ENCODE results near the gene ACAN. TPM values are rescaled to one million over a fixed set of nuclear protein-coding genes. Genes with fewer than 3 reads are reported as not detected.

The ACAN gene
- polyA plus RNA-seq, 1 donor: 4.5 TPM

DNA sequence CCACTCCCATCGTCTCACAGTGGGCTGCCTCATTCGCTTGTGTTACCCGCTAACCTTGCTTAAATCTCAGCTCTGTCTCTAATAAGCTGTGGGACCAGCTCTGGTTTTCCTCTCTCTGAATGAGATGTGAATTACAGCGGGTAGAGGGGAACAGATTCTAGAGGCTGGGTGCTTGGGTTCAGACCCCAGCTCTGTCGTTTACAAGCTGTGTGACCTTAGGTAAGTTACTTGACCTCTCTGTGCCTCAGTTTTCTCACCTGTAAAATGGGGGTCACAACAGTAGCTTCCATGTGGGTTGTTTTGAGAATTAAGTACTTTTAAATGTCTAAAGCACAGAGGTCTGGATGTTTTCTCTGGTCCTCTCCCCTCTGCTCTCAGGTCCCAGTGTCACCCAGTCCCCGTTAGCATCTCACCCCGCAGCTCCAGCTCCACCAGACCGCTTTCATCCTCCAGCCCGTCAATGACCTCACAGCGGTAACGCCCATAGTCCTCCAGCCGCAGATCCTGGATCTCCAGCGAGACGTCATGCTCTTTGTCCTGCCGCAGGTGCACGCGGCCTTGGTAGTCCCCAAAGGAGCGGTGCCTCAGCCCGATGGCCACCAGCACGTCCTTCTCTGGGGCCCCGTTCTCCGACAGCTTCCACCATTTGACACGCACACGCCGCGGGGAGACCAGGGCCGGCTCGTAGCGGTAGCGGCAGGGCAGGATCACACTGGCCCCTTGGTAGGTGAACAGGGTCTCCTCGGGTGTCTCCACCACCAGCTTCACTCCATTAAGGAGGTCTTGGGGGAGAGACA lies 77.9 kb downstream of the ACAN start:
- DNase-seq: no peak

DNA sequence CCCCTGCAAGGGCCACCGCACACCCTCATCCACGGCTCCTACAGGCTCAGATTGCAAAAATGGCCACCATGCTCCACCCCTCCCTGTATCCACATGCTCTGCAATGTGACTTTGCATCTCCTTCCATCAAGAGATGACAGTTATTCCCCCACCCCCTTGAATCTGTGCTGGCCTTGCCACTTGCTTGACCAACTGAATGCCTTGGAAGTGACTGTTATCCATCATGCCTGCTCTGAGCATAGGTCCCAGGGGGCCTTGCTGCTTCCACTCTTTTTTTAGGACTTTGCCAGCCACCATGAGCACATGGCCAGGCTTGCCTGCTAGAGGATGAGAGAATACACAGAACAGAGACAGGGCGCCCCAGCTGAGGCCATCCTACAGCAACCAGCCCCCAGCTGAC lies 78.5 kb downstream of the ACAN start:
- DNase-seq: no peak

GRCh38 chr15:88882785-88883184 lies 79.5 kb downstream of the ACAN start:
- DNase-seq: no peak

- DNase-seq: no peak
Measured at GRCh38 chr15:88887068-88887580, 83.9 kb downstream of the ACAN start.

DNA sequence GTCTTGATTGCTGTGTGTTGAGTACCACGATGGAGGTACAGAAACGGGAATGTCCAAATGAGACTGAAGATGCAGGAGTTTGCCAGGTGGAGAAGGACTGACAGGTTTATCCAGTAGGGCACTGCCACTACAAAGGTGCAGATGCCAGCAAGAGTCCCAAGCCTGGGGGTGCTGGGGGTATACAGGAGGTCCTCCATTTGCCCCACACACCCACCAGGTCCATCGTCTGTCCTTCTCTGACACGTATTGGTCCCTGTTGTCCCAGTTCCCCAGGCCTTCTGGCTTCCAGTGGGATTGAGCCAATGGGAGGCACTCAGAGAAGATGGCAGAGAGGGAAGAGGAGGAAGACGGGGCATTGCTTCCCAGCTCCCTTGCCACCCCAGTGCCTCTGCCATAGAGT lies 85.5 kb downstream of the ACAN start:
- DNase-seq: no peak

- no peak for DNase-seq
Measured at GRCh38 chr15:88890495-88890894, 87.3 kb downstream of the ACAN start.

DNA sequence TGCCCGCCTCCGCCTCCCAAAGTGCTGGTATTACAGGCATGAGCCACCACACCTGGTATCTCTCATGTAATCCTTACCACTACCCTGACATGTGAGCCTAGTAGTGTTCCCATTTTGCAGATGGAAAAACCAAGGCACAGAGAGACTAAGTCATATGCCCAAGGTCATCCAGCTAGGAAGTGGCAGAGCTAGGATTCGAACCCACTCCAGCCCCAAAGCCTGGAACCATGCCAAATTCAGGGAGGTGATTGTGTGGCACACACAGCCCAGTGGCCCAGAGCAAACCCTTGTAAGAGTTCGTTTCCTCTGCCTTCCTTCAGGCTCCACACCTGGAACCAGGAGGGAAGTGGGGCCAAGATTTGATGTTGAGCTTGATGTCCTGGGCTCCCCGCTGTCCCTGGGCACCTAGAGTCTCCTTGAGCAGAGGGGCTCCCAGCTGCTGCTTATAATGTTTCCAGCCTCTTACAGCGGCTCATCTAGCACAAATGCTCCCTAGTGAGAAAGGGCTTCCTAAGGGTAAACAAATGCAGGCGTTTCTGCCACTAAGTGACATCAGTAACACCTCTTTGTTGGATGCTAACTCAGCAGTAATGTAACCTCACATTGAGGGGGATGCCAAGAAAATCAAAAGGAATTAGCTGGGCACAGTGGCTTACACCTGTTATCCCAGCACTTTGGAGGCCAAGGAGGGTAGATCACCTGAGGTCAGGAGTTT lies 88.5 kb downstream of the ACAN start:
- DNase-seq: no peak

GRCh38 chr15:88894348-88894818 lies 91.1 kb downstream of the ACAN start:
- peak; percentile 59 for DNase-seq

DNA sequence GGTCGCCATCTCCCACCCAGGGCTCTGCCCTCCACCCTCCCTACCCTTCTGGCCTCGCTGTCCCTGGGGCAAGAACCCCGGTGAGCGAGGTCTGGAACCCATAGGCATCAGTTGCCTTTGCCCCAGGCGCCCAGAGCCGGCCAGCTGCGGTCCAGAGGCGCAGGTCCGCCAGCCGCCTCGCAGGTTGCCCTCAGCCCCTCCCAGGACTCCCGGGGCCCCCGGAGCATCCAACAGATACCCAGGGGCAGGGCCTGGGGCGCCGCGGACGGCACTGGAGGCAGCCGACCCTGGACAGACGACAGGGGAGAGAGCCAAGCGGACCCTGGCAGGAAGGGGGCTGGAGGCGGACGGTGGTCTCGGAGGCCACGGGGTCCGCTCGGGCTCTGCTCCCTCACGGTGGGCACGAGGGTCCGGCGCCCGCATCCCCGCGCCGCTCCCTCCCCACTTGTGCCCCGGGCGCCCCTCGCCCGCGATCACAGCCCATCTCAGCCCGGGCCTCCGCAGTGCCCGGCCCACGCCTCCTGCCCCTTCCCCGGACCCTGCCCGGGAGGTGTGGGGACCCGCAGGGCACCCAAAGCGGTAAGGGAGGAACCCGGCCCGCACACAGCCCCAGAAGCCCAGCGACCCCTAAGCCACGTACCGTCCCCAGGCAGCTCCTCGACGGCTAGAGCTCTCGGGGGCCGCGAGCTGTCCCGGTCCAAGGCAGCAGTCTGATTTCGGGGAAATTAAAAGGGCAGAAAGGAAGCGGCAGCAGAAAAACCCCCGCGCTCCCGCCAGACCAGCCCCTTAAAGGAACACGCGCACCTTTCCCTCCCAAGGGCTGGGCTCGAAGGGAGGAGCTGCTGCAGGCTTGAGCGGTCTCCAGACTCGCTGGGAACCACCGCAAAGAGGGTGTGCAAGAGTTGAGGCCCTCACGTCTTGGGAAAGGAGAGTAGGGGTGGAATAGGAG lies 91.9 kb downstream of the ACAN start, which contains the start of gene HAPLN3:
TSS of gene HAPLN3 (minus strand) at position 726 of the 949 bp plus-strand sequence. CDS start 8,246 bp downstream, outside the sequence.
- DNase-seq: no peak

- DNase-seq: no peak
Measured at GRCh38 chr15:88896333-88897033, 93.2 kb downstream of the ACAN start.

DNA sequence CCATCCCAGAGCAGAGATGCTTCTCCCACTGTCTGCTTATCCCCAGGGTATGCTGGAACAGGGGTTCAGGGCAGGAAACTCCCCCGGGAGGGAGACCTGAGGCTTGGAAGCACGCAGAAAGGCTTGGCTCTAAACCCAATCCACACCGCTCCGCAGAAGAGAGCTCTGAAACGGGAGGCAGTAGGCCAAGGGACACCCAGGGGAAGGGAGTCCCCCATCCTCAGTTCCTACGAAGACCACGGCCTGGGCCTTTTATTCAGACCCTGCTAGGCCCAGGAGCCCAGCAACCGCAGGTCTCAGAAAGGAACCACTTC lies 93.9 kb downstream of the ACAN start:
- no peak for DNase-seq

GRCh38 chr15:88897456-88898194 lies 94.4 kb downstream of the ACAN start:
- DNase-seq: peak; percentile 89

GRCh38 chr15:88898736-88899135 lies 95.5 kb downstream of the ACAN start:
- DNase-seq: no peak

GRCh38 chr15:88899251-88899650 lies 96.0 kb downstream of the ACAN start:
- DNase-seq: no peak

DNA sequence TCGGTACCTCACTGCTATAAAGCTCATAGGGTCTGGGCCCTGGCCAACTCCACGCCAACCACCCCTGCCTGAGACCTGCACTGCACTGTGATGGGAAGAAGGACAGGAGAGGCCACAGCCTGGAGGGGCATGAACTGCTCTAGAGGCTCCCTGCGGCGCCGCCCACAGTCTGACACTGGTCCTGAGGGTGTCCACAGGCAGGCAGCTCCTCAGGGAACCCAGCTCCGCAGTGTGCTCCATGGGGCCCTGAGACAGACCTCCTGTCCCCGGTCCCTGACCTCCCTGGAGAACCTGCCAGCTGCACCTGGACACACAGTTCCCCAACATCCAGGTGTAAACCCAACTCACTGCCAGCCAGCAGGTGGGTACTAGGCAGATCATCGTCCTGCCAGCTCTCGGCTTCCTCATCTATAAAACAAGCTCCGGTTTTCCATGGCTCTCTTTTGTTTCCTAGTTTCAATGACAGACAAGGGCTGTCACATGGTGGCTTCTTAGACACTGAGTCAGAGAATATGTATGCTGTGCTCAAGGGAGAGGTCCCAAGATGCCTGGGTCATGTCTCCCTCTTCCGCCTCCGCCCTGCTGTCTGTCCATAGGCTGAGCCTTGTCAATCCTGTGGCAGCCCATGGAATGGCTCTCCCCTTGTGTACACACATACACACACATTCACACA lies 97.2 kb downstream of the ACAN start:
- no peak for DNase-seq

DNA sequence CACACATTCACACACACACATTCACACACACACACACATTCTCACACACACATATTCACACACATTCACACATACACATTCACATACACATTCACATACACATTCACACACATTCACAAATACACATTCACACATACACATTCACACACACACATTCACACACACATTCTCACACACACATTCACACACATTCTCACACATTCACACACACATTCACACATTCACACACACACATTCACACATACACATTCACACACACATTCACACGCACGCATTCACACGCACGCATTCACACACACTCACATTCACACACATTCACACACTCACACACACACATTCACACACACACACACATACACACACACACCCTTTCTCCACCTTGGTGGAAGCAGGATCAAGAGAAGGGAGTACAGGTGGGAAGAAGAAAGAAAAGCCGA lies 97.8 kb downstream of the ACAN start:
- no peak for DNase-seq

DNA sequence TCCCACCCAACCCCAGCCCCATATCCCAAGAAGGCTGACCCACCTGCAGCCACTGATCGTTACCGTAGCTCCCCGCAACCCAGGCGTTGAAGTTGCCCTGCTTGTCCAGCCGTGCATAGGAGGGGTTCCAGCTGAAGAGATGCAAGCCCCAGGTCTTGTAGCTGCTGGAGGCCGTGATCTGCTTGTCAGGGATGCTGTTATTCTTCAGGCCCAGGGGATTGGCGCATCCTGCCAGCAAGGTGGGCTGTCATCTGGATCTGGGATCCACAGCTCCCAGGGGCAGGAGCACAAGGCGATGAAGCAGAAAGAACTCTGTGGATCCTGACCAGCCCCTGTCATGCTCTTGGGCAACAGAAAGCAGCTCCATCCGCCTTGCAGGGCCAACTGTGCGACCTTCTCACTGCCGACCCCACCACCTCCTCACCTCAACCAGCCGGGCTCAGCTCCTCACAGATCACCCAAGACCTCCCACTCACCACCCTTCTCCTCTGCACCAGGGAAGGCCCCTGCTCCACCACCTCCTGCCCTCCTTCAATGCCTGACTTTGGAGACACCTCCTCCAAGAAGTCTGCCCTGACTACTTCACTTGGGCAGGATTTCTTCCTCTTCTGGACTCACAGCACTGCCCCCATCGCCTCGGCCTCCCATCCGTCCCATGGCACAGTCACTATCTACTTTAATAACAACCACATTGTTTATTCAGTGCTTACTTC lies 98.4 kb downstream of the ACAN start:
- DNase-seq: no peak

- no peak for DNase-seq
Measured at GRCh38 chr15:88902221-88902835, 99.1 kb downstream of the ACAN start.

- DNase-seq: no peak
Measured at GRCh38 chr15:88902846-88903245, 99.6 kb downstream of the ACAN start.
